Astrocyte of the spinal cord (primary cell): ENCODE measurements around the gene TFPT.

Experiments used
- DNase-seq: peaks from one replicate; pipeline ENCODE4 v3.0.0; 2011; ENCODE audit warnings: low read depth, low spot score
- H3K4me3 ChIP-seq: 2 replicates; pipeline ENCODE4 v1.5.1; 2011; ENCODE audit warnings: low read depth, mild to moderate bottlenecking, low read length, moderate library complexity
- CTCF ChIP-seq: IDR thresholded peaks from 2 replicates; pipeline ENCODE4 v1.5.1; 2012; ENCODE audit warnings: low read depth, mild to moderate bottlenecking, low read length, inconsistent platforms
- in situ Hi-C: cut with HindIII; loops from 2 replicates; pipeline ENCODE4 v1.10.0; 2017; ENCODE audit warnings: low sequenced_read_pairs

TFPT gene

GRCh38 chr19:54154603-54155345 lies 39.3 kb upstream of the TFPT start:
- in situ Hi-C loops: no loop called here
- DNase-seq: no peak
- H3K4me3 ChIP-seq: no peak overlapping the region
- no peak for TF ChIP-seq CTCF

GRCh38 chr19:54153731-54154326 lies 38.4 kb upstream of the TFPT start:
- H3K4me3 ChIP-seq: no peak overlapping the region
- TF ChIP-seq CTCF: no peak
- in situ Hi-C loops: no loop called here

GRCh38 chr19:54152878-54153524 lies 37.5 kb upstream of the TFPT start:
- no peak overlapping the region for H3K4me3 ChIP-seq
- no peak for DNase-seq
- in situ Hi-C loops: no loop called here
- TF ChIP-seq CTCF: no peak

More at GRCh38 chr19:54153731-54154326, 38.4 kb upstream of the TFPT start:
- no peak for DNase-seq

- in situ Hi-C loops: no loop called here
- no peak overlapping the region for H3K4me3 ChIP-seq
- TF ChIP-seq CTCF: no peak
- DNase-seq: no peak
These were observed 36.8 kb upstream of the TFPT start for GRCh38 chr19:54152267-54152666.

GRCh38 chr19:54151362-54152035 lies 36.0 kb upstream of the TFPT start:
- TF ChIP-seq CTCF: no peak
- no peak overlapping the region for H3K4me3 ChIP-seq
- in situ Hi-C loops: no loop called here
- DNase-seq: no peak

GRCh38 chr19:54149021-54149812 lies 33.8 kb upstream of the TFPT start:
- in situ Hi-C loops: no loop called here
- DNase-seq: no peak
- no peak for TF ChIP-seq CTCF
- no peak overlapping the region for H3K4me3 ChIP-seq
